Glomerular visceral epithelial cell (primary cell): ENCODE results near the gene ESRRG.

Experiments used
- DNase-seq: peaks from one replicate; pipeline ENCODE4 v3.0.0-alpha.2; 2016; ENCODE audit errors: extremely low spot score

Gene ESRRG

DNA sequence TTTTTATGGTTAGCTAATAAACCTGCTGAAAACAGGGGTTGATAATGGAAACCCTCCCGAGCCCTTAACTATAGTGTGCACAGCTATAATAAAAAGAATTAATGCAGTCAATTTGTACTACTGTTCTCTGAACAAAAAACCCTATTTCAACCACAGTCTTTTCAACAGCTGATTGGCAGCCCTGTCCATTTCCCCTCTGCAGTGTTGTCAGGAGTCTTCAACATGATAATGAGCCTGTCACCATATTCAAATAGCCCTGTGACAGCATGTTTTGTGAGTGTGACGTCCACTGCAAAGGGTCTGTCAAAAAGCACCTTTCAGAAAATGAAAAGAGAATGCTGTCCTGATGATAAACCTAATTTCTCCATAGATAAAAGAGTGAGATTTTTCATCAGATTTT is 92.7 kb downstream of the ESRRG start:
- no peak for DNase-seq

DNA sequence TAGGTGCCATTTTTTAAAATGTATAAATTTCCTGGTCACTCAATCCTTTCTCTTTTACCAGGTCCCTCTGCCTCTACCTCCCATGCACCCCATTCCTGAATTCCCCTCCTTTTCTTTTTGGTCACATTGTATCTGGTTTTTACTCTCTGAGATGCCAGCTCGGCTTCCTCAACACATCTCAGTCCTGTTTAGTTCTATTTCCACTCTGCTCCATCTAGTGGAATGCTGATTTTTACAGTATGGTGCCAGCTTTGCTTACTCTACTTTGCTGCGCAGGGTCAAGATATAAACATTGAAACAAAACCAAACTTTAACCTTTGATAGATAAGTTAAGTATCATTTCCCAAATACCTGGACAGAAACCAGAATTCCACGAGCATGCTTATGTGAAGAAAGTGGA is 96.0 kb downstream of the ESRRG start:
- no peak for DNase-seq

DNA sequence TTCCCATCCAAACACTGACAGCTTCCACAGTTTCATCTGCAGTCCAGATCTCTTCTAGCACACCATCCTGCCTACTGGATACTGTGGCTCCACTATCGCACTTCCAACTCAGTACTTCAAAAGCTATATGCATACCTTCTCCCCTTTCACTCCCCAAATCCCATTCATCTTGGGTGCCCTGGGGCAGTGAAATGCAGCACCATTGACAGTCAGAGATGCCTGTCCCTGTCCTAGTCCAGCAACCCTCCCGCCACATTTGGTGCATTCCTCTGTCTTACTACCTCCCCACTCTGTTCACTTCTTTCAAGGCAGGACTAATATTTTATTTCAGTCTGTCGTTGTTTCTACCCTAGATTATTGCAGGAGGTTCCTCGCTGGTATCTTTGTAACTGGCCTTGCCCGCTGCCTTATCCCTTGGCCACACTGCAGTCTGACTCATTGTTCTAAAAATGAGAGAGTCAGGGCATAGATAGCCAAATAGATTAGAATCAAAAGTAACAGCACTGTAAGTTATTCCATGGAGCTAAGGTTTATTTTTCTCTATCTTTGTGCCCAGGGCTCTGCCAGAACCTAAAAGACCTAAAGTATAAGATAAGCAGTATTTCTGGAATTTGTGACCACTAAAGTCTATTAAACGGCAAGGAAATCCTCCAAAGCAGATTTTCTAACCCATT is 96.7 kb downstream of the ESRRG start:
- DNase-seq: no peak

DNA sequence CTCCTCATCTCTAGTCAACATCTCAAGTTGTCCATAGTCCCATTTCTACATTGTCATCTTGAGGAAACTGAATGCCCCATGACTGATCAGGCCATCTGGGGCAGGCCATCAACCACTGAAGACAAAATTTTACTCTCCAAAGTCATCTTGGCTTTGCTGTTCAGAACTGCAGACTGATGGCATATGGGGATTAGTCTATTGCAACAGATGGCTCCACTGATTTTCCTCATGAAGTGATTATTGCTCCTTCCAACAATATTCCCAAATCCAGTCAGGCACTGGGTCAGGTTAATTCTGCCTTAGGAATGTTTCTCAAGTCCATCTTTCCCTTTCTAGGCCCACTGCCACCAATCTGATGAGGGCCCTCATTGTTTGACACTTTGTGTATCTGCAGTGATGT is 101.7 kb downstream of the ESRRG start:
- no peak for DNase-seq

DNA sequence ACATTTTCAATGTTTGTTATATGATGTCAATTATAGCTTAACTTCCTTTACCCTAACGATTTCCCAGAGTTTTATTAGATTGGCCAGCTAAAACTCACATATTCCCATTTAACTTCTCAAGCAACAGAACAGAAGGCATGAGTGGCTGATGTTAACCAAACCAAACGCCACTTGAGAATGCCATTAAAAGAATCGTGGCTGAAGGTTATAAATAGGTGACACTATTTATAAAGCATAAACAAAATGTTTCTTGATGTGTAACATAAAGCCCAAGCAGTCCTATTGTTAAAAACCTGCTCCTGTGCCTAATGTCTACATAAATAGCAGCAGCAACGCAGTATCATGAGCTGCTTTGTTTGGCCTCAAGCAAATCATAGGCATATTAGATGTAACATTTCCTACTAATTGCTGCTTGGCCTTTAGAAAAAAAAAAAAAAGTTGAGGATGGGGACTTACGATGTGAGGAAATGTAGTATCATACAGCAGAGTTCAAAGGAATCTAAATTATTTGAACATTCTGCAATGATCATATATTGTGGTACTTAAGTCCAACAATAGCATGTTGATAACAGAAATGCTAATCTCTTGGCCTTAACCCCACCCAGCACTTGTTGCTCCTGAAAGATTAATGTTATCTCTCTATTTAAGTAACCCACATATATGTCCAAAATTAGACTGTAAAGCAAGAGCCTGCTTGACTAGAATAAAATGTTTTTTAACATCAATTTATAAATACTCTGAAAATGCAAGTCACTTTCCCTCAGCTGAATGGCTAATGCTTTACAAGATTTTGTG is 106.0 kb downstream of the ESRRG start:
- no peak for DNase-seq

DNA sequence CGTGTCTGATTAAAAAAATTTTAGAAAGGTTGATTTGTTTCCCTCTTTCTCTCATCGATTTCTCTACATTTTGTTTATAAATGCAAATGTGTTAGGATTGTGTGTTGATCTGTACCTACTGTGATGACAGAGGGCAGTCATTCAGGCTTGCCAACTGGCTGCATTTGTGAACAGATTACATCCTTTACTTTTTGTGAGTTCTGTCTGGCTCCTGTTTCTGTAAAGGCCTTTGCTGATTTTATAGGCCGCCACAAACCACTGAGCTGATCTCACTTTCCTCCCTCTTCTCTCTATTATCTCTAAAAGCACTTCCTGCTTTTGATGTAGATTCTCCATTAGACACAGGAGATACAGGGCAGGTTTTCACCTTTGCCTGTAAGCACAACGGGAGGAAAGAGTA is 106.8 kb downstream of the ESRRG start:
- DNase-seq: no peak

DNA sequence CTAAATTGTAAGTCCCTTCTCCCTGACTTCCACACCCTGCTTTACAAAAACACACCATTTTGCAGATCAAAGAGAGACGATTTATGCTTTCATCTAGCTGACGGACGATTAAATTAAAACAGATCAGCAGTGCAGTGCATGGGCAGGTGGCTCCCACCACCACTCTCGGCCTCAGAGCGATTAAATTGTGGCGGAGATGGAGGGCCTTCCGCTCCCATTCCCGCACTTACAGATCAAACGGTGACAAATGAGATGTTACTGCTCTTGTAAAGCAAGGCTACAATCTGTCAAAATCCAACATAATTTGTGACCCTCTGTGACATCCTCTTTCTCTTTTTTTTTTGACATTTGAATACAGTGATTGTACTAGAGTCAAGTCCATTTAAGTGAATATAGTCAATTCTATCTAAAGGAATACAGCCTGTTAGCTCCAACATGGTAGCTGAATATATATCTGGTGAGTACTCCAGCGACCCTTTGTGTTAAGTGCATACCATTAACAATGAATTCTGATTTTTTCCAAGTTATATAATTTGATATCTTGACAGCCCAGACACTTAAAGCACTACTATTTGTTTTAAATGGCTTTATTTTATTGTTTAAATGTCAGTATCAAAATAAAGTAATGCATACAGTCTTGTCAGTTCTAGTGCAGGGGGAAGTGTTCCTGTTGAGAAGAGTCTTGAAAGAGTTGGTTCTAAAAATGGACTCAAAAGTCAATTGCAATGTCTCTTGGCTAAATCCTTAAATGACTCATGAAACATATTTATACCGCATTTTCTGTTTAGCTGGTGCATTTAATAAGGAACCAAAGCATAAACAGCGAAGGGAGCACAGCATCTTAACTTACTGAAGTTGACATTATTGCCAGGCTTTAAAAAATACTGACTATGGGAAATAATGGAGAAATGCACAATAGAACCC is 109.0 kb downstream of the ESRRG start:
- DNase-seq: no peak

DNA sequence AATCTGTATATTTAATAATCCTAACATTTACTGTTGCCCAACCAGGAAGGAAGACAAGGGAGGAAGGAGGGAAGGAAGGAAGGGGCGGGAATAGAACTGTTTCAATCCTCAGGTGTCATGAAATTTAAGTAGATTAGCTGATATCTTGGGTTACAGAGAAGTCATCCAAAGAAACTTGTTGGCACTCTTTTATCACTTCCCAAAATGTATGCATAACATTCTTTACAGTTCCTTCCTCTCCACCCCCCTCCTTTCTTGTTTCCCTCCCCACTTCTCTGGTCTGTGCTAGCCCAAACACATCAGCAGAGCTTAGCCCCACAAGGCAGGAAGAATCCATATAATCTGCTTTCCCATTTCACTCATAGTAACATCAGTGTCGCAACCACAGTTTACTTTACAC is 110.9 kb downstream of the ESRRG start:
- no peak for DNase-seq

DNA sequence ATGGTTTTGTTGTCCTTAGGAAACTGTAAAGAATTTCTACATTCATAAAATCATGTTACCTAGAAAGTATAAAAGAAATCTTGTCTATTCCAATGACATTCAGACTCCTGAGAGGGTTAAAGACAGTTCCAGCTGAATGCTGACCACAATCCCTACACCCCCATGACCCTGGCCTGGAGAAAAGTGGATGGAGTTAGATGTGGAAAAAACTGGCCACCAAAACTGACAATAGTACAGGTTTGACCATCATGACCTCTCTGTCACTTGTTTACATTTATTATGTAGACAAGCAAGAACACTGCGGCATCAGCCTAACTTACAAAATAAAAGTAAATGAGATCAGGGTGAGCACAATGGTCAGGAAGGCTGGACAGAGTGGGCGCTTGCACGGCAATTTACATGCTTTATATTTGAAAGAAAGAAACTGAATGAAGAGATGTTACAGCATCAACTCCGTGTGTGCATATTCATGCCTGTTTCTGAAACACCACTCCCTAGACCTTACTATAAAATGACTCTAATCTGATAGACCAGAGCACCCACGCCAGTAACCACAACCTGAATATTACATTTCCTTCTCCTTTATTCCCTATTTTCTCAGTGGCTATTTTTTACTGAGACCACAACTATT is 116.0 kb downstream of the ESRRG start:
- DNase-seq: no peak

DNA sequence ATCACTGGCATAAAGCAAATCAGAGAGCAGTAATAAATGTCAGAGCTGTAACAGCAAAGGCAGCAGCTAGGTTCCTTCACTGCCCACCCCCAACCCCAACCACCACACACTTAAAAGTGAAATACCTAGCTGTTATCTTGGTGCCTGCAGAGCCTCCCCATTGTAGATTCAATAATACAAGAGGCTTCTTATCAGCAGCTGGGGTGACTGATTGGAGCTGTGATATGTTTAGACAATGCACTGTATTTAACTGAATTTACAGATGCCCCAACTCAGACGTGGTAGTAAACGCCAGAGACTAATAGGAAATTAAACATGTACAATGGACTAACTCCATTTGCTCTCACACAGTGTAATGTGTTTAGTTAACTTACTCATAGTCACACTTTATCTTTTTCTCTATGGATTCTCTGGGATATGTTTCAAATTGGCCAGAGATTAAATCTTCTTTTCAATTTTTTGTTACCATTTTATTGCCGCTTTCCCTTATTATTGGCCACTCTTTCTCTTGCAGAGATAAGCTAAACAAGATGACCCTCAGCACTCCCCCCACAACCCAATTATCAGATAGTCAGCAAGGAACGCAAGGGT is 117.1 kb downstream of the ESRRG start:
- no peak for DNase-seq

DNA sequence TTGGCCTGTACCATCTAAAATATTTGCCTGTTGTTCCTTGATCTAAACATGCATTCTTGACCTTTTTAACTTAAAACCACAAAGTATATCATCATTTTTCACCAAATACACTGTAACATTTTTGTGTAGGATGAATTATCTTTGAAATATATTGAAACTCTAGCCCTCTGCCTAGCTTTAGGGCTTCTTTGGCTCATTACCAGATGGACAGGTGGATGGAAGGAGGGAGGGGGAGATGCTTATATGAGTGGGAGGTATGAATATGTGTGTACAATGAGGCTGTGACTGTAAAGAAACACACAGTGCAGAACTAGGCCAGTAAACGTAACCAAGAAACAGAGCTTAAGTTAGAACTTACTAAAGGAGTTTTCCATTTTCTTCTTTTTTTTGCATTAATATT is 118.5 kb downstream of the ESRRG start:
- DNase-seq: no peak

DNA sequence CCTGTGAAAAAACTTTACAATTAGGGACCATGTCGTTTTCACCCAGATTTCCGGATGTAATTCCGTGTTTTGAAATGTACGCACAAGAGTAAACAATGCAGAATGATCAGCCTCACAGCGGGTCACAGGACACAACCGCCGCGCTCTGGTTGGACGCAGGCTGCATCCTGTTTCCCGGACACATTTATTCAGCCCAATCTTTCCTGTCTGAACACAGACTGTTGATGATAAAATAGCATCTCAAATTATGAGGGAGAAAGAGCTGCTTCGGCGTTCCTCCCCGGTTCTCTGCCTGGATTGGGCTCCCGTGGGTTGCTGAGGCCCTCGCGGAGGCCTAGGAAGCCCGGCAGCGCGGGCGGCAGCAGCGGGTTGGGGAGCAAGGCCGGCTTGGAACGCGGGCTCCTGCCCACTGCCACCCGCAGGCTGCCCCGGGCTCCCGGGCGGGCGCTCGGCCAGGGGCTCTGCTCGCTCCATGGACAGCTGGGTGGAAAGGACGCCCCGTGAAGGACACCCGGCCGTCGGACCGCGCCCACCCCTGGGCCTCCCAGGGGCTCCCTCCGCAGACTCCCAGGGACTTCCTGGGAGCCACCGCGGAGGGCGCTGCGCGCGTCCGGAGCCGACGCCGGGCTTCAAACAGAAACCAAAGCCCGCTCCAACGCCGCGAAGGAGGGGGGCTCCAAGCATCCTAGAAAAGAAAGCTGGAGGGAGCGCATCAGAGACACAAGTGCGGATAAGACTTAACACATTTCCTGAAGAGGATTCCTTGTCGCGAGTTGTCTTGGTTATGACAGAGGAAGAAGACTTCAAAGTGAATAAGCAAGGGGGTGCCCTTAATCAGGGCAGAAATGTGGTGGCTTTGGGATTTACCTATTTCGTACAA is 122.3 kb downstream of the ESRRG start:
- peak; percentile 75 for DNase-seq

DNA sequence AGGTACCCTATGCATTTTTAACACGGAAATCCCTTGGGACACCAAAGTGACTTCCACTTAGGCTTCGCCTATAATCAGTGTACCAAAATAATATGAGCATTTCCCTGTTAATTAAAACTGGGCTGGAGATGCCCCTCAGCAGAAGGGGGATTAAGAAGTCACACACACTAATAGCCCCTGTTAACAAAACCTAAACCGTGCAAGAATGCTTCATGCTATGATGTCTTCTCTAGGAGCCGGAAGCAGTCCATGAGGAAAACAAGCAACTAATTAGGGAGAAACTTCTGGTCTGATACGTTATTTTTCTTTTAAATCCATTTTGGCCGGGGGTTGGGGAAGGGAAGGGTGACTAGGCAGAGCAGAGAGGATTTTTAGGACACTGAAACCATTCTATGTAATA is 123.4 kb downstream of the ESRRG start:
- no peak for DNase-seq

DNA sequence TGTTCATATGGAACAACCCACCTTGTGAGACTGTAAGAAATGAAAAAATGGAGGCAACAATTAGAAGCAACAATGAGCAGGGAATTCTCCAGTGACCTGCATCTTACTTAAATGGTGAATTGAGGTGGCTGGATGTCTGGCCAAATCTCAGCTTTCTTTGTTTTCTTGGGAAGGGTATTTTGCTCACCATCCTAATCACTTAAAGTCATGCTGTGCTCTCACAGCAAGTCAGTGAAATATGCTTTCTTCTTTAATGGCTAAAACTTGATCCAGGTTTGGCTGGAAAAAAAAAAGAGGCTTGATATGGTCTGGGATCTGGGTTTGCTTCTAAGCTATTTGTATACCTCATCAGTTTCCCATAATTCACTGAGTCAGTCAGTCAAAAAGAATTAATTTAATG is 124.8 kb downstream of the ESRRG start:
- no peak for DNase-seq

DNA sequence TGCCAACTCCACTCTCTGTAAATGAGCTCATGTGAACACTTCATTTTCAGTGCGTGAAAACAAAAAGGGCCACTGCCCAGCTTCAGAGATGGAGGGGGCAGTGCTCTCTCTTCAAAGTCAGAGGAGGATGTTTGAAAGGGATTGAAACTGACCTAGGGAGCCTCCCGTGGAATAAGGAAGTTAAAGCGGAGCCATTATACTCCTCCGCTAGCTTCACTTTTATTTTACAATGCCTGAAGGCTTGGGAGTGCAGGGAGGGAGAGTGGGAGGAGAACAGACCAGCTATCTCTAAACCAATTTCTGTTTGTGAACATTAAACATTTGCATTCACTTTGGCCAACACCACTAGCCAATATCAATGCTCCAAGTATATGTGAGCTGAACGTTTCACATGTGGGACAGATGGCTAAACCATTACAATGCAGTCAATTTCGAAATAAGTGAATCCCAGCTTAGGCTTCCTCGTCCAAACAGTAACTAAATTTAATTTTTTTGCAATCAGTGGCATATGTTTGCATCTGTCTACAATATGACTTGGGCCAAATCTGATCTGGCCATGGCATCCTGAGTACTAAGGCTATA is 126.9 kb downstream of the ESRRG start:
- DNase-seq: no peak

DNA sequence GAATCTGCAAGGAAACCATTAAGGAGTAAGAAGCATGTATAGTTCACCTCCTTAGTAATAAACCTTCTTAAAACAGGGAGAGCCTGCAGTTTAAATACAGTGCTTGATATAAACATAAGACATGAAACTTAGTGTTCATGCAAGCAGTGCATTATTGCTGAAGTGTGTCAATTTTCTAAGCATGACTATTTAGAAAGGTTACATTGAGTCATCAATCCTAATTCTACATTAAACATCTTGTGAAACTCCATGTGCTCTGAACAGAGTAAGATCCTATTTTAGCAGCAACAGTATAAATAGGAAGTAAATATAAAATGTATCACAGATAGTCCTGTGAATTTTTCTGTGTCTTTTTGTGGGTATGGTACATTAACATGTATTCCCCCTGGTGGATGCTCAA is 135.5 kb downstream of the ESRRG start:
- DNase-seq: no peak

DNA sequence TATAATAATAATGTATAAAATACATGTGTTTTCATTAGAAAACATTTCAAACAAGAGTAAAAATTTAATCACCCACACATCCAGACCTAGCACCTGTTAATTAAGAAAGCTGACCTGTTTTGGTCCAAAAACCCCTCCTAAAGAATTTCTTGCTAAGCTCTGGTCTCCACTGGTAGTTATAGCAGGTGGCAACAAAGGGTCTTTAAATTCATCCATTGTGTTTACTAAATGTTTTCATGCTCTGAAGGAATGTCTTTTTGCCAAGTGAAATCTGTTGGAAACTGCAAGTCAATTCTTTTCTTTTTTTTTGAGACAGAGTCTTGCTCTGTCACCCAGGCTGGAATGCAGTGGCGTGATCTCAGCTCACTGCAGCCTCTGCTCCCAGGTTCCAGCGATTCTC is 141.1 kb downstream of the ESRRG start:
- no peak for DNase-seq

DNA sequence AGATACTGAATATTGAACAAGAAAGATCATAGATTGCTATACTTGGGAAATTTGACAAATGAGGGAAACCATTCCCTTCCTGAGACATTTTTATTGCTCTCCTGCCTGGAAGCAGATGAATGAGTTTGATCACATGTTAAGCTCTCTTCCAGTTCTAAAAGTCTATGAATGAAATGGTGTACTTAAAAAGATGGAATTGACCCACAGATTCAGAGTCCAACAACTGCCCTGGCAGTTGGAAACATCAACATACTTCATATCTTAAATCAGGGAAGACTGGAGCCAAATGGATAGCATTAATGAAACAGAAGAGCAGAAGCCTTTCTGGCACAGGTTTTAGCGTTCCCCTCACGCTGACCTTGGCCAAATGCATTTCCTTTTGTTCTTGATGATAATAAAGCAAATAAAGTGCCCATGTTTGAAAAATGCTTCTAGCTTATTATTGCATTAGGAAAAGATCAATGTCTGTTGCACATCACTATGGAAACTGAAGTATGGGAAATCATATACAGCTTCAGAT is 142.6 kb downstream of the ESRRG start:
- DNase-seq: no peak

DNA sequence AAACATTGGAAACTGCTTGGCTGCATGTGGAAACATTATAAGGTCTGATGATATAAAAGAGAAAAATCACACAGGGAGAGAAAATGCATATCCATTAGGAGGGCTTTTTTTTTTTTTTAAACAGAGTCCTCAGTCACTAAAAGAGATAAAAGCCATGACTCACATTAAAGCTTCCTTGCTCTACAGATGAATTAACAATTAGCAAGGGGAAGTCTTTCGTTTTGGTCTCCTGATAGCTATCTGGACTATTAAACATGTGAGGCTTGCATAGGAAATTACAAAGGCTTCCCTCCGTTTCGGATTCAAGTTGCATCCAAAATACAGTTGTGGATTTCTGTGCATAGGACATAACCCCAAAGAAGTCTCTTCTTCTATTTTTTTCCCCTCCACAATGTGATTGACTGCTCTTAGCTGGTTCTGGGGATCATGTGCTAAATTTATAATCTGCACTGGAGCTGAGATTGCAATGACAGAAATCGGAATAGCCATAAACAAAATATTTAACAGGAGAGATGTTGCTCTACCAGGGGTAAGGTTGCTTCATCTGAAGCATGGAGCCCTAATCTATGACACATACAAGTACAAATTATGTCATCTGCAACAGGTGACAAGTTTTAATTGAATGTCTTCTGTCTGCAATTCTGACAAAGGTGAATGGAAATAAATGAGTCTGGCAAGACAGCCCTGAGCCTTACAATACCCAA is 146.8 kb downstream of the ESRRG start:
- DNase-seq: no peak
